Left ventricle myocardium superior (tissue), 1 donor: ENCODE measurements around the gene MGLL. TPM values are rescaled to one million over a fixed set of nuclear protein-coding genes. Genes with fewer than 3 reads are reported as not detected.
A peak's percentile ranks its signal among the peaks of the same experiment; 100 is the strongest.

ENCODE experiments used
- ATAC-seq: fragments of 200-7000 bp; cut with Tn5 transposase; one replicate; pipeline ENCODE4 v1.9.1; 2020; ENCODE audit warnings: mild to moderate bottlenecking, moderate library complexity
- DNase-seq: peaks from one replicate; pipeline ENCODE4 v3.0.0-alpha.2; 2020
- intact Hi-C: fragments of 100-400 bp; cut with micrococcal nuclease; formaldehyde crosslinking; loops from one replicate; pipeline ENCODE4 v1.11.0; 2022
- total RNA-seq: library from RNA; stranded (reverse); fragmentation: NEBNext Ultra II Directional; extraction: Animal tissue kit (Norgen Biotek cat#: 25700); gene quantifications from one replicate; pipeline ENCODE4 v1.2.1, GENCODE V29; 2021
- donor health status: DM: no; HTN: yes; CAD: no; lungs with severe emphysema.

Gene MGLL
- total RNA-seq, 1 donor from 2014 or later: 94.3 TPM

GRCh38 chr3:127783166-127783565 is 39.1 kb downstream of the MGLL start:
- DNase-seq (no peak), ATAC-seq (no peak)
- intact Hi-C loops: no loop called here

- DNase-seq: peak; percentile 67
- ATAC-seq: peak; percentile 51
- intact Hi-C loops: no loop called here
Observed at GRCh38 chr3:127781411-127782001, 40.8 kb downstream of the MGLL start.

- intact Hi-C loops: no loop called here
- ATAC-seq (no peak), DNase-seq (no peak)
Observed at GRCh38 chr3:127780536-127781400, 41.5 kb downstream of the MGLL start.

GRCh38 chr3:127779747-127780146 is 42.6 kb downstream of the MGLL start:
- intact Hi-C loops: no loop called here
- DNase-seq (no peak), ATAC-seq (peak; percentile 28)

GRCh38 chr3:127777921-127778656 is 44.2 kb downstream of the MGLL start:
- intact Hi-C loops: no loop called here

GRCh38 chr3:127777332-127777731 is 45.0 kb downstream of the MGLL start:
- intact Hi-C loops: no loop called here

More at GRCh38 chr3:127777921-127778656, 44.2 kb downstream of the MGLL start:
- no peak for DNase-seq
- ATAC-seq: no peak

GRCh38 chr3:127776347-127776746 is 46.0 kb downstream of the MGLL start:
- no peak for ATAC-seq

More at GRCh38 chr3:127777332-127777731, 45.0 kb downstream of the MGLL start:
- DNase-seq: no peak
- no peak for ATAC-seq

GRCh38 chr3:127775398-127776109 is 46.8 kb downstream of the MGLL start:
- intact Hi-C loops: no loop called here
- DNase-seq: peak; percentile 76
- ATAC-seq: peak; percentile 58

More at GRCh38 chr3:127776347-127776746, 46.0 kb downstream of the MGLL start:
- intact Hi-C loops: no loop called here
- no peak for DNase-seq

- no peak for DNase-seq
- ATAC-seq: no peak
- intact Hi-C loops: no loop called here
Observed at GRCh38 chr3:127774647-127775046, 47.7 kb downstream of the MGLL start.

- intact Hi-C loops: no loop called here
- DNase-seq: no peak
- ATAC-seq: no peak
Observed at GRCh38 chr3:127773752-127774395, 48.4 kb downstream of the MGLL start.

- ATAC-seq (no peak), DNase-seq (no peak)
- intact Hi-C loops: no loop called here
Observed at GRCh38 chr3:127772827-127773751, 49.2 kb downstream of the MGLL start.

GRCh38 chr3:127772273-127772672 is 50.0 kb downstream of the MGLL start:
- ATAC-seq: peak; percentile 9
- DNase-seq: no peak
- intact Hi-C loops: no loop called here

- no peak for DNase-seq
- intact Hi-C loops: no loop called here
- no peak for ATAC-seq
Observed at GRCh38 chr3:127771746-127772145, 50.6 kb downstream of the MGLL start.

- DNase-seq (no peak), ATAC-seq (no peak)
- intact Hi-C loops: no loop called here
Observed at GRCh38 chr3:127770671-127771355, 51.5 kb downstream of the MGLL start.

- intact Hi-C loops: no loop called here
- ATAC-seq: no peak
- no peak for DNase-seq
Observed at GRCh38 chr3:127769284-127770081, 52.8 kb downstream of the MGLL start.

GRCh38 chr3:127768346-127769008 is 53.8 kb downstream of the MGLL start:
- ATAC-seq (peak; percentile 70), DNase-seq (no peak)
- intact Hi-C loops: no loop called here
